ENCODE measurements around the gene LGALS9.

The LGALS9 gene

GRCh38 chr17:27586203-27586721, 44.7 kb upstream of the LGALS9 start:
- H3K4me3 ChIP-seq (ENCODE audit: insufficient read depth in 1 of 2, low read depth in 1 of 2, low read length in 2 of 2), result no peak overlapping the region
- no peak overlapping the region for H3K4me2 ChIP-seq (ENCODE audit: low read length, poor library complexity, severe bottlenecking)
- peak overlapping the region in 1 of 2 experiments; percentile 59 for H2BK12ac ChIP-seq (ENCODE audit: low read length in 2 of 2)
- H3K4ac ChIP-seq (ENCODE audit: low read depth in 1 of 2, low read length in 2 of 2), result peak overlapping the region in 1 of 2 experiments; percentile 43
- WGBS, result 29% methylated on average over 8 of the region's 8 CpGs
- peaks cover 14% of the 10 kb centered on the region for H3K79me1 ChIP-seq (replicated peaks; ENCODE audit: low read length, poor library complexity, severe bottlenecking)
- no peaks in the 10 kb centered on the region for H3K9me3 ChIP-seq (ENCODE audit: control insufficient read depth, low read length)
- no peak overlapping the region for H2BK120ac ChIP-seq (ENCODE audit: low read depth, low read length)
- peaks cover 15% of the 10 kb centered on the region for H3K4me1 ChIP-seq (ENCODE audit: control insufficient read depth, insufficient read depth, low read depth, low read length)
- H3K36me3 ChIP-seq (ENCODE audit: control insufficient read depth in 1 of 2, insufficient read depth in 2 of 2, low read depth in 1 of 2, low read length in 2 of 2), result peaks cover 23 to 54% of the 10 kb centered on the region in 2 experiments
- H3K18ac ChIP-seq (ENCODE audit: low read depth in 1 of 2, low read length in 2 of 2), result peak overlapping the region; percentile 46 to 89
- no peak overlapping the region for H2AFZ ChIP-seq (ENCODE audit: low read depth, low read length)
- peak overlapping the region; percentile 44 for H2BK15ac ChIP-seq (ENCODE audit: low read depth, poor library complexity, severe bottlenecking)
- H4K91ac ChIP-seq (ENCODE audit: low read length), result no peak overlapping the region
- peak overlapping the region; percentile 29 for H4K8ac ChIP-seq (ENCODE audit: low read length)
- no peaks in the 10 kb centered on the region for H3K27me3 ChIP-seq (ENCODE audit: control insufficient read depth in 1 of 2, insufficient read depth in 1 of 2, low read length in 2 of 2)
- peak overlapping the region; percentile 6 for H3K27ac ChIP-seq (ENCODE audit: low read length, poor library complexity, severe bottlenecking)
- H3K9ac ChIP-seq (ENCODE audit: low read length), result no peak overlapping the region
- H3K14ac ChIP-seq (ENCODE audit: low read length in 2 of 2), result peak overlapping the region in 1 of 2 experiments; percentile 60
- H2AK5ac ChIP-seq (ENCODE audit: low read length, severe bottlenecking), result peak overlapping the region; percentile 16
- DNase-seq, result peak; percentile 86
- no peak overlapping the region for H2BK5ac ChIP-seq (ENCODE audit: low read depth, low read length, poor library complexity, severe bottlenecking)
- H3K23ac ChIP-seq (ENCODE audit: low read length in 2 of 2), result no peak overlapping the region

GRCh38 chr17:27588354-27588753, 42.6 kb upstream of the LGALS9 start:
- H3K4me1 ChIP-seq (ENCODE audit: control insufficient read depth, insufficient read depth, low read depth, low read length), result peaks cover 15% of the 10 kb centered on the region
- 96% methylated on average over 14 of the region's 15 CpGs for WGBS
- no peak overlapping the region for H3K14ac ChIP-seq (ENCODE audit: low read length in 2 of 2)
- H3K4me3 ChIP-seq (ENCODE audit: insufficient read depth in 1 of 2, low read depth in 1 of 2, low read length in 2 of 2), result no peak overlapping the region
- no peak overlapping the region for H2AK5ac ChIP-seq (ENCODE audit: low read length, severe bottlenecking)
- no peak overlapping the region for H2BK5ac ChIP-seq (ENCODE audit: low read depth, low read length, poor library complexity, severe bottlenecking)
- H3K36me3 ChIP-seq (ENCODE audit: control insufficient read depth in 1 of 2, insufficient read depth in 2 of 2, low read depth in 1 of 2, low read length in 2 of 2), result peaks cover 32 to 61% of the 10 kb centered on the region in 2 experiments
- no peaks in the 10 kb centered on the region for H3K9me3 ChIP-seq (ENCODE audit: control insufficient read depth, low read length)
- no peak overlapping the region for H3K18ac ChIP-seq (ENCODE audit: low read depth in 1 of 2, low read length in 2 of 2)
- H3K27ac ChIP-seq (ENCODE audit: low read length, poor library complexity, severe bottlenecking), result no peak overlapping the region
- no peak overlapping the region for H3K4me2 ChIP-seq (ENCODE audit: low read length, poor library complexity, severe bottlenecking)
- H2BK15ac ChIP-seq (ENCODE audit: low read depth, poor library complexity, severe bottlenecking), result no peak overlapping the region
- H2BK120ac ChIP-seq (ENCODE audit: low read depth, low read length), result no peak overlapping the region
- no peaks in the 10 kb centered on the region for H3K27me3 ChIP-seq (ENCODE audit: control insufficient read depth in 1 of 2, insufficient read depth in 1 of 2, low read length in 2 of 2)
- no peak overlapping the region for H4K8ac ChIP-seq (ENCODE audit: low read length)
- no peak overlapping the region for H3K23ac ChIP-seq (ENCODE audit: low read length in 2 of 2)
- no peak overlapping the region for H3K9ac ChIP-seq (ENCODE audit: low read length)
- no peak overlapping the region for H4K91ac ChIP-seq (ENCODE audit: low read length)
- no peak for DNase-seq
- H2BK12ac ChIP-seq (ENCODE audit: low read length in 2 of 2), result no peak overlapping the region
- no peak overlapping the region for H2AFZ ChIP-seq (ENCODE audit: low read depth, low read length)
- peaks cover 8% of the 10 kb centered on the region for H3K79me1 ChIP-seq (replicated peaks; ENCODE audit: low read length, poor library complexity, severe bottlenecking)
- no peak overlapping the region for H3K4ac ChIP-seq (ENCODE audit: low read depth in 1 of 2, low read length in 2 of 2)

GRCh38 chr17:27590864-27591263, 40.1 kb upstream of the LGALS9 start:
- Histone ChIP-seq H3K9me3 (ENCODE audit: control insufficient read depth, low read length) (no peaks in the 10 kb centered on the region), H2BK12ac (ENCODE audit: low read length in 2 of 2) (no peak overlapping the region), H2BK5ac (ENCODE audit: low read depth, low read length, poor library complexity, severe bottlenecking) (no peak overlapping the region), H3K4me1 (ENCODE audit: control insufficient read depth, insufficient read depth, low read depth, low read length) (peaks cover 9% of the 10 kb centered on the region), H4K91ac (ENCODE audit: low read length) (no peak overlapping the region), H2AFZ (ENCODE audit: low read depth, low read length) (no peak overlapping the region), H3K4ac (ENCODE audit: low read depth in 1 of 2, low read length in 2 of 2) (no peak overlapping the region), H2BK120ac (ENCODE audit: low read depth, low read length) (no peak overlapping the region), H3K79me1 (replicated peaks; ENCODE audit: low read length, poor library complexity, severe bottlenecking) (peaks cover 10% of the 10 kb centered on the region), H3K23ac (ENCODE audit: low read length in 2 of 2) (no peak overlapping the region), H3K9ac (ENCODE audit: low read length) (no peak overlapping the region), H4K8ac (ENCODE audit: low read length) (no peak overlapping the region), H3K14ac (ENCODE audit: low read length in 2 of 2) (no peak overlapping the region), H3K18ac (ENCODE audit: low read depth in 1 of 2, low read length in 2 of 2) (no peak overlapping the region), H3K27ac (ENCODE audit: low read length, poor library complexity, severe bottlenecking) (no peak overlapping the region), H3K36me3 (ENCODE audit: control insufficient read depth in 1 of 2, insufficient read depth in 2 of 2, low read depth in 1 of 2, low read length in 2 of 2) (peaks cover 49 to 65% of the 10 kb centered on the region in 2 experiments), H2AK5ac (ENCODE audit: low read length, severe bottlenecking) (no peak overlapping the region), H3K4me3 (ENCODE audit: insufficient read depth in 1 of 2, low read depth in 1 of 2, low read length in 2 of 2) (no peak overlapping the region), H3K4me2 (ENCODE audit: low read length, poor library complexity, severe bottlenecking) (no peak overlapping the region), H3K27me3 (ENCODE audit: control insufficient read depth in 1 of 2, insufficient read depth in 1 of 2, low read length in 2 of 2) (no peaks in the 10 kb centered on the region), H2BK15ac (ENCODE audit: low read depth, poor library complexity, severe bottlenecking) (no peak overlapping the region)
- no peak for DNase-seq
- 93% methylated on average over 2 of the region's 3 CpGs for WGBS

DNA sequence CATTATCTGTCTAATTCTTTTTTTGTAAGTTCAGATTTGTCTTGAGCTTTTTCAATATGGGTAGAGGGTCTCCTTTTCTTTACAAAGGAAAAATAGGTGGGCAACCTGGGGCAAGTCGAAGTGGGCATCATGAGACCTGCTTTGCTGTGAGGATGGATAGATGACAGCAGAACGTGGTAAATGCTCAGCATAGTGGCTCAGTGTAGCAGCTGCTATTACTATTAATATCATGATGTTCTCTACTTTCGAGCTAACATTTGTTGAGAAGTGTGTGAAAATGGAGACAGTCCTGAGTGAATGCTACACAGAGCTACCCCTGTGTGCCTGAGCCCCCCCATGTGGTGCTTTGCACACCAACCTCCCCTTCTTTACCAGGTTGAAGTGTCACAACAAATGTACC, 39.0 kb upstream of the LGALS9 start:
- Histone ChIP-seq H3K27ac (ENCODE audit: low read length, poor library complexity, severe bottlenecking) (no peak overlapping the region), H3K27me3 (ENCODE audit: control insufficient read depth in 1 of 2, insufficient read depth in 1 of 2, low read length in 2 of 2) (no peaks in the 10 kb centered on the region), H3K23ac (ENCODE audit: low read length in 2 of 2) (no peak overlapping the region), H3K4me3 (ENCODE audit: insufficient read depth in 1 of 2, low read depth in 1 of 2, low read length in 2 of 2) (no peak overlapping the region), H4K8ac (ENCODE audit: low read length) (no peak overlapping the region), H3K18ac (ENCODE audit: low read depth in 1 of 2, low read length in 2 of 2) (no peak overlapping the region), H2AK5ac (ENCODE audit: low read length, severe bottlenecking) (no peak overlapping the region), H2AFZ (ENCODE audit: low read depth, low read length) (no peak overlapping the region), H3K79me1 (replicated peaks; ENCODE audit: low read length, poor library complexity, severe bottlenecking) (peaks cover 11% of the 10 kb centered on the region), H2BK5ac (ENCODE audit: low read depth, low read length, poor library complexity, severe bottlenecking) (no peak overlapping the region), H3K4me1 (ENCODE audit: control insufficient read depth, insufficient read depth, low read depth, low read length) (peaks cover 2% of the 10 kb centered on the region), H3K4ac (ENCODE audit: low read depth in 1 of 2, low read length in 2 of 2) (no peak overlapping the region), H3K36me3 (ENCODE audit: control insufficient read depth in 1 of 2, insufficient read depth in 2 of 2, low read depth in 1 of 2, low read length in 2 of 2) (peaks cover 55 to 74% of the 10 kb centered on the region in 2 experiments), H3K9ac (ENCODE audit: low read length) (no peak overlapping the region), H2BK15ac (ENCODE audit: low read depth, poor library complexity, severe bottlenecking) (no peak overlapping the region), H3K4me2 (ENCODE audit: low read length, poor library complexity, severe bottlenecking) (no peak overlapping the region), H2BK12ac (ENCODE audit: low read length in 2 of 2) (no peak overlapping the region), H4K91ac (ENCODE audit: low read length) (no peak overlapping the region), H3K14ac (ENCODE audit: low read length in 2 of 2) (no peak overlapping the region), H2BK120ac (ENCODE audit: low read depth, low read length) (no peak overlapping the region), H3K9me3 (ENCODE audit: control insufficient read depth, low read length) (no peaks in the 10 kb centered on the region)
- WGBS, result 75% methylated on average over 2 of the region's 3 CpGs
- no peak for DNase-seq

Measured in mesenchymal stem cell (in vitro differentiated cells and primary cell).